Stimulated activated CD4-positive, alpha-beta T cell treated with anti-CD3 and anti-CD28 coated beads, Interleukin-4, amount 100 ng/mL, for 48 hours (primary cell): ENCODE data around the gene RNF187.
"Not testable (repeated sequence)": the region's sequence is repeated elsewhere in the genome, so short reads cannot be mapped to it uniquely, and the experiment has no call there.

Experiments used
- DNase-seq, 2 donors: peaks; one replicate each; pipeline ENCODE4 v3.0.0-alpha.2; 2020; ENCODE audit warnings: low read depth in 2 of 2

The RNF187 gene

DNA sequence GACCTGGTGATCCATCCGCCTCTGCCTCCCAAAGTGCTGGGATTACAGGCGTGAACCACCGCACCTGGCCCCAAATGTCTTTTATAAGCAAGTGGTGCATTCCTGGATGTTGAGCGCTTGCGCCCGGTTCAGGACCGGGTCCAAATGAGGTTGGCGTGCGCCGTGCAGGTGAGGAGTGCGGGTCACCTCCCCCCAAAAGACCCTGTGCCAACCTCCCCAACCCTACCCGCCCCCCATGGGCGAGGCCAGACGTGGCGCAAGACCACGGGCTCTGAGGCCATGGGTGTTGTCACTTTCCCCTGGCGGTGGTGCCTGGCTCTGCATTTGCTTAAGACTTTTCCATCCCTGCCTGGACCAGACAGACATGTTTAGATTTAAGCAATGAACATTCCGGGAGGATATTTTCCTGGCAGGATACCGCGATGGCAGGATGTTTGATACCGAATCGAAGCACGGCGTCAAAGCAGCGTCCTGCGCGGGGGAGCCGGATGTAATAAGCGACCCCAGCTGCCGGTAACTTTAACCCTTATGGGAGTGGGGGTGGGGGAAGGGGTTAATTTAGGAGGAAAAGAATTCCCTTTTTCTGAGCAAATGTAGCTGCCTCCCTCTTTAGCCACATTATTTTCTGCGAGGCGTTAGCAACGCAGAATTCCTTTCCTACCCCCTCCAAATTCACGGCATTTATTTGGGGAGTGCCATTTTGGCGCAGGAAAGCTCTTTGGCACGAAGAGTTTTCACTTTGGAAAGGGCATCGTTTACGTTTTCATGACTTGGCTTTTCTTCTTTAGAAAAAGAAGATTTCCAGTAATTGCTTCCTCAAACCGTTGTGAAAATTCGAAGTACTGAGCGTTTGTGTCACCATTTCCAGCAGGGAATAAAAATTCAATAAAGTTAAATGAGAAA is 27.8 kb upstream of the RNF187 start:
- DNase-seq = peak; percentile 48 to 52

DNA sequence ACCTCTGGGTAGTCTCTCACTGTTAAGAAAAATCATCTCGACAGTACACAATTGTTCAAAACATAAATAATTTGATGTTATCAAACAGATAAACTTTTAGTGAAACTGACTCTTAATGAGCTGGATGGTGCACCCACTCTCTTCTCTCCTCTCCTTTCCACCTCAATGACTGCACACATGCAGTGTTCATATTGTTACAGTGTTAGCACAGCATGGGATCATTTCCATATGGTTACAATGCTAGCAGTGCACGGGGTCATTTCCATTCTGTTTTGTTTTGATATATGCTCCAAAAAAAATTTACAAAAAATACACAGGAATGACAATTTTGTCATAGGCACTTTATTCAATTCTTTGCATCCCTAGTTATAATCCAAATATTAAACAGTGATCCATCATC is 26.4 kb upstream of the RNF187 start:
- no peak for DNase-seq

DNA sequence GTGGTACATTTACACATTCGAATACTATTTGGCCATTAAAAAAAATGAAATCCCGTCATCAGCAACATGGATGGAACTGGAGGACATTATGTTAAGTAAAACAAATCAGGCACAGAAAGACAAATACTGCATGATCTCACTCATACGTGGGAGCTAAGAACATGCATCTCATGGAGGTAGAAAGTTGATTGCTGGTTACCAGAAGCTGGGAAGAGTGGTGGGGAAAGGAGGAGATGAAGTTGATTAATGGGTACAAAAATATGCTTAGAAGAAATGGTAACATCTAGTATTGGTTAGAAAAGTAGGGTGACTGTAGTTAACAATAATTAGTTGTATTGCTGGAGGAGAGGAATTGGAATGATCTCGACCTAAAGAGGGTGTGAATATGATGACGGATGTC is 24.6 kb upstream of the RNF187 start:
- DNase-seq = no peak

DNA sequence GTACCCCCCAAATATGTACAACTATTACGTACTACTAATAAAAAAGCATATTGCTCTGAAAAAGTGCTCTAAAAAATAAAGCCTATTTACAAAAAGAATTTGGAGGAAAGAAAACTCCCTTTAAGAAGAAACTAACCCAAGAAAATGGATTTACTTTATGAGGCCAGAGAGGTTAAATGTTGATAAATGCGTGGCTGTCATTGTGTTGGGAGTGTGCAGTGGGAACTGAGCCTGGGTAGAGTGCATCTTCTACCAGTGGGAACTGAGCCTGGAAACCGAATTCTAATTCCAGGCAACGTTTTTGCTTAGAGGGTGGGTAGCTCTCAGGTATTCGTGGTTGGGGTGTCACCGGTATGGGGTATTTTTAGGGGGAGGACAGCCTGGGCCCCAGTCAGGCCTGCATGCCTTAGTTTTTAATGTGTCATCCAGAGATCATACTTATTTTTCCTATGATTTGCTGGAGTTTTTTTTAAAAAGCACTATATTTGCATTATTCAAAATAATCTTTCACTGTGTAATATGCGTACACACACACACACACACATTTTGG is 24.1 kb upstream of the RNF187 start:
- no peak for DNase-seq

DNA sequence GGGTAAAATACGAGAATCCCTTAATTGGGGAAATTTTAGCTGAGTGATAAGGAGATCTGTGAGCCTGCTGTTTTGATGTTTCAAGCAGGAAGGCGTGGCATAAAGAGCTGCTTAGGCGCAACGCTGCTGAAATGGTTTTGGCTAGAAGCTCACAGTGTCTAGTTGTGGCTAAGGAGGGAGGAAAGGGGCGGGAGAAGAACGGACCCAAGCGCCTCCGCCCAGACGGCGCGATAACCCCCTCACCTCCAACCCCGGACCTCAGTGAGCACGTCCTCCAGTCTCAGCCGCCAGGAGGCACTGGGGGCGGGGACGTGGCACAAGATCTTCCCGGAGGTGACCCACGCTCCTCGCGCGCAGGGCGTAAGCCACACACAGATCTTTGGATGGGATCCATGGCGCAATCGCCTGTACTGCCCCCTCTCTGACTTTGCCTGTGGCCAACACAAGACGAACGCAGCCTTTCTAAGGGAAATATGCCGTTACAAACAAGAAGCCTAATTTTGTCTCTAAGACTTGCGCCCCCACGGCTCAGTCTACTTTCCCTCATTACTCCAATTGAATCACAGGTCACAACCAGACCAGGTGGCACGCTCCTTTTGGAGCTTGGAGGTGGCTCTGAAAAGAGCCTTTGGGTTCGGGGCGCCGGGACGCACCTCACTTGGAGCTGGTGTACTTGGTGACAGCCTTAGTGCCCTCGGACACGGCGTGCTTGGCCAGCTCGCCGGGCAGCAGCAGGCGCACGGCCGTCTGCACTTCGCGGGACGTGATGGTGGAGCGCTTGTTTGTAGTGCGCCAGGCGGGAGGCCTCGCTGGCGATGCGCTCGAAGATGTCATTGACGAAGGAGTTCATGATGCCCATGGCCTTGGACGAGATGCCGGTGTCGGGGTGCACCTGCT is 23.4 kb upstream of the RNF187 start:
- DNase-seq = peak; percentile 60 to 73

DNA sequence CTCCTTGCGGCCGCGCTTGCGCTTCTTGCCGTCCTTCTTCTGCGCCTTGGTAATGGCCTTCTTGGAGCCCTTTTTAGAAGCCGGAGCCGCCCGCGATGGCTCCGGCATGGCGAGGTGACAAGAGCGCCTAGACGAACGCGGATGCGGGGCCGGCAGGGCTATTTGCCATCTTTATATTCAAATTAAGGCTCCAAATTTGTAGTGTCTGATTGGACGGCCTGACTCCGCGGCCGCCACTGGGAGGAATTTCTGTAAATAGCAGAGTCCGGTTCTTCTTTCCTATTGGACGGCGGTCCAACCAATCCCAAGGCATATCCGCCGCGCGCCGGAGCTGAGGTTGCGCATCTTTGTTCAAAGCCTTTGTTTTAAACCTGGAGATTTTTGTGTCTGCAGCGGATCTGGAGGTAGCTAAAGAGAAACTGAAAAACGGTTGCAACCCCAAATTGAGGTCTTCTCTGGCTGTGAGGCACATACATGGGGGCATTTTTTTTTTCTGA is 22.6 kb upstream of the RNF187 start:
- DNase-seq = peak; percentile 77 to 82

DNA sequence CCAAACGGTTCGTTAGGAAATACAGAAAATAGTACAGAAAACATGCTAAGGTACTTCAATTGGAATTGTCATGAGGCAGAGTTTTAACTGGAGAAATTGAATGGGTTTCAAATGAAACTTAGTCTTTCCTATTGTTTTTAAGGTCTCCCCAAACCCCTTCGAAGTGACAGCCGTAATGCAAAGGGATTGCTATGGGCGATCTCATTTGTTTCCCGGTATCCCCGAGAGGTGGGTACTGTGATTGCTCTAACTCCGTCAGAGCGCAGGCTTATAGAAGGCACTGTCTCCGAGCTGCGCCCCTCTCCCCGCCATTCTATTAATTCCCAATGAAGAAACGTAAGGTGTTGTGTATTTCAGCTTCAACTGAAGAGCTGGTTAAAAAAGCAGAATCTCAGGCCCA is 22.0 kb upstream of the RNF187 start:
- no peak for DNase-seq

DNA sequence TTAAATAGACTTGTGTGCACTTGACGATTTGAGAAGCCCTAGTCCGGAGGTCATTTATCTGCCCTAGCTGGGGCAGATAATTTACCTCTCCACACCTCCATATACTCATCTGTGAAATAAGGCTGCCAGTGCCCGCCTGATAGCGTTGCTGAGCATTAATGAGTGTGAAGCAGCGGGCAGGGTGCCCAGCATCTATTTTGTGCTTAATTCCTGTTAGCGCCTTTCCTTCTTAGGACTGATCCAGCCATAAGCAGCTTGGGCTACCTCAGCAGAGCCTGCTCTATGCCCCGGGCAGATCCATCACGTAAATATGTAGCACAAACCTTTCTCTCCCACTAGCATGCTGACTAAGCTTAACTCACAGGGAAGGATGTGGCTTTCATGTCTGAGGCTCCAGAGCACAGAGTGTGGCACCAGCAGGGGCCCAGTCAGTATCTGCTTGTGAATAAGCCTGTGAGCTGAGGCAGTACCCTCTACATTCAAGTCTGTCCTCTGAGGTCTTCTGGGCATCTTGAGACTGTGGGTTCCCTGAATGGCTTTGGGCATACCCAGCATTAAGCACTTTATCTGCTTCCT is 21.5 kb upstream of the RNF187 start:
- no peak for DNase-seq

DNA sequence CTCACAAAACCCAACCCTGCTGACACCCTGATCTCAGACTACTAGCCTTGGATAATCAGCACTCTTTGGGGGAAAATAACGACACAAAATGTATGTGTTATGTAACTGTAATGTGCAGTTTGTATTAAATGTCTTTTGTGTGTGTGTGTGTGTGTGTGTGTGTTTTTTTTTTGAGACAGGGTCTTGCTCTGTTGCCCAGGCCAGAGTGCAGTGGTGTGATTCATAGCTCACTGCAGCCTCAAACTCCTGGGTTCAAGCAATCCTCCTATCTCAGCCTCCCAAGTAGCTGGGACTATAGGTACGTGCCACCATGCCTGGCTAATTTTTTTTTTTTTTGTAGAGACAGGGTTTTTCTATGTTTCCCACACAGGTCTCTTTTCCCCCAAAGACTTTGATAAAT is 19.0 kb upstream of the RNF187 start:
- DNase-seq = not testable (repeated sequence)

DNA sequence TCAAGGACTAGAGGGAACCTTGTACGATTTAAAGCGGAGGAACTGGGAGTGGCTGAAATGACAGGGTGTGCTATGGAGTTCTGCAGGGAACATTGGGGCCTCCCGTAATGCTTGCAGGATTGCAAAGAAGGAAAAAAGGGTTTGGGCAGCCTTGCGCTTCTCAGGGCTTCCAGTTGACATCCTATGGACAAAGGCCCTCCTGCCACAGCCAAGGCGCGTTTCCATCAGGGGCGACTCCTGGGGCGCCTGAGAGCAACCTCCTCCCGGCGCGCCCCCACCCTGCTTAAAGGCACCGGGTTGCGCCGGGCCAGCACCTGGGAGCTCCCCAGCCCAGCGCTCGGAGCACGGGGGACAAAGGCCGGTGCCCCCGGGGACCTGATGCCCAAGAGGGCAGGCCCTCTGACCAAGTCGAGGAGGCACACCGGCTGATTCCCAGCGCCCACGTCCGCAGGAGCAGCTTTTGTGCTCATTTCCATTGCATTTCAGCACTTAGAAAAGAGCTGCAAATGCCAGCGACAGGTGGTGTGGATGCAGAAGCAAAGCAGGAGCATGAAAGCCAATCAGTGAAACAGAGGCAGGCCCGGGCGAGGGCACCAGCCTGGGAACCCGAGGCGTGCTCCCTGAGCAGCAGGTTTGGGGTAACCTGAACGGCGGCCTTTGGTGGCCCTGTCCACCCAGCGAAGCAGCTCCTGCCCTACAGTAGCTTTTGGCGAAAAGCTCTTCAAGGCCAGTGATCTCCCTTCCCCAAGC is 17.6 kb upstream of the RNF187 start:
- DNase-seq = no peak

DNA sequence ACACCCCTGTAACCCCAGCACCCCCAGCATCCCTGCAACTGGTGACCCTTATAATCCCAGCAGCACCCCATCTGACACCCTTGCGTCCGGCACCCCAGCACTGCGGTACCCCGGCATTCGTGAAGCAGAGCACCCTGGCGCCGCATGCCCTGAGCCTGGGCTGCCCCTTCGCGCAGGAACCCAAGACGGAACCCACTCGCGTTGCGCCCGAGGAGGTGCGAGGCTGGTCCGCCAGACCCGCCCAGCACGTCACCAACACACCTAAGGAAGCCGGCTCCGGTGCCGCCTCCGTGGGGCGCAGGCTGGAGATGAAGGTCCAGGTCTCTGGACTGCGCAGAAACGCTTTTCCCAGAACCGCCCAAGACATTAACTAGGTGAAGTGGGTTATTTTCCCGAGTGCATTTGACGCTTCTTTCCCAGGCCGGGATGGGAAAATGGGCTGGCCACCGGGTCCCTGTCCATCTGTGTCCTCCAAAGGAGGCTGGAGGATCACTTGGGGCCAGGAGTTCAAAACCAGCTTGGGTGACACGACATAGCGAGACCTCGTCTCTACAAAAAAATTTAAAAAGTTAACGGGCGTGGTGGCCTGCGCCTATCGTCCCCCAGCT is 15.9 kb upstream of the RNF187 start:
- DNase-seq = no peak

DNA sequence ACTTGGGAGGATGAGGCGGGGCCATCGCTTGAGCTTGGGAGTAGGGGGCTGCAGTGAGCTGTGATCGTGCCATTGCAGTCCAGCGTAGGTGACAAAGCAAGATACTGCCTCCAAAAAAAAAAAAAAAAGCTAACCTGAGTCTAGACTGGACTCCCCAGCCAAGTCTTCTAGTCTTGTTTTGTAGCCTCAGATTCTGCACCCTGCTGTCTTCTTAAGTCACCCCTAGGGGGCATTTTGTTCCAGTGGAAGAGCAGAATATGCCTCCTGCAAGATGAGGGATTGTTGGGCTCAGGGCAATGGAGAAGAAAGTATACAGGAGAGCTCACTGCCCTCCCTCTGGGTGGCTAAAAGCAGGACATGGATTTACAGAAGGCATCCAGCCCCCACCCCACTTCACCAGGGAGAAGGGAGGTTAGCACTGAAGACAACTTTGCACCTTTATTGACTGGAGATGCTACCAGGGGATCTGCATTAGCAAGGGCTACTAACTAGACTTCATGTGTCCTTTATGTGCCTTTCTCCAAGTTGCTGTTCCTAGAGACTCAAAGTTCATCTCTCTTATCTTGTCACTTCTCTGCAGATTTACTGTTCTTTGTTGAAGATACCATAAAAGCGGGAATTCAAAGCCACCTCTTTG is 15.3 kb upstream of the RNF187 start:
- DNase-seq = no peak

DNA sequence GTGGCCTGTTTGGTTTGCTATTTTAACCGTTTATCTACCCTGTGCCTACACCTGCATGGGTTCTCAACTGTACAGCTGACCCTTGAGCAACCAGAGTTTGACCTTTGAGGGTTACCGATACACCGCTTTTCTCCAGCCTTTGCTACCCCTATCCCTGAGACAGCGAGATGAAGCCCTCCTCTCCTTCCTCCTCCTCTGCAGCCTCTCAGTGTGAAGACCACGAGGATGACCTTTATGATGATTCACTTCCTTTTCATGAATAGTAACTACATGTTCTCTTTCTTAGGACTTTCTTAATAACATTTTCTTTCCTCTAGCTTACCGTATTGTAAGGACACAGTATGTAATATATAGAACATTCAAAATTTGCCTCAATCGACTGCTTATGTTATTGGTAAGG is 14.5 kb upstream of the RNF187 start:
- no peak for DNase-seq

DNA sequence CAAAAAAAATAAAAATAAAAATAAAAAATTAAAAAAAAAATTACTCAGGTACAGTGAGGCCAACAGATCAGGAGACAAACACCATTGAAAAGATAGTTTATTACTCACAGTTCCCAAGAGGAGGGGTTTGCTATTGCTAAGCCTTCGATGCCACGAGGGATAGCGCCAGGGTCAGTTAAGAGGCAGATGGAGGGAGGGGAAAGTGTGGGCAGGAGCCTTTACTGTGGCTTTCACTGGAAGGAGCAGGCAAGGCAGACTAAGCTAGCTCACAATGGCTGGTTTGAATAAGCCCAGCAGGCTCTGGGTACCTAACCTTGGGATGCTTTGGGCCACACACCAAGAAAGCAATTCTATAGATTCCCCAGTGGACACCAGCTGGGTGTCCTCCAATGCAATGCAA is 12.7 kb upstream of the RNF187 start:
- no peak for DNase-seq

DNA sequence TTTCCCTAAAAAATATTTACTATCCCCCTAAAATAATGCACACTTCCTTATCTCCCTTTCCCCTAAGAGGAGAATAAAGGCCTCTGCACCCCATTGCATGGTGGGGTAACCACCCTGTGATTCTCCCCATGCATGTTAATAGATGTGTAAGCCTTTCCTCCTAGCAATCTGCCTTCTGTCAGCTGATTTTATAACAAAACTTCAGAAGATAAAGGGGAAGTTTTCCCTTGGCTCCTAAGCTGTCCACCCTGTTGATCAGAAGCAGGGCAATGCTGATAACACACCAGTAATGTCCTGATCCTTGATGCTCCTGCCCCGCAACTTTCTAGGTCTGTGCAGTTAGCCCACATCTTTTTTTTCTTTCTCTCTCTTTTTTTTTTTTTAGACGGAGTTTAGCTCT is 11.4 kb upstream of the RNF187 start:
- no peak for DNase-seq

DNA sequence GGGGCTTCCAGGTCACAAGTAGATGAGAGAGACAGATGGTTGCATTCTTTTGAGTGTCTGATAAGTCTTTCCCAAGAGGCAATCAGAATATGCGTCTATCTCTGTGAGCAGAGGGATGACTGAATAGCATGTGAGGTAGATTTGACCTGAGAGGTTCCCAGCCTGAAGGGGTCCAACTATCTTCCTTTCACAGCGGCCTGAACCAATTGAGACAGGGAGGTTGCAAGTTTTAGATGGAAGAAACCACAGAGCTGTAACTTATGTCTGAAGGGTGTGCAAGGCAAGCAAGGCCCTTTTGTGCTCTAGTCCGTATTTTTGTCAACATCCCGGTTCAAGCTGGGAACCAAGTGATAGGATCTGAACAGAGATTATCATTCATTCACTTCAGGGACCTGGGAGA is 9.9 kb upstream of the RNF187 start:
- DNase-seq = no peak

DNA sequence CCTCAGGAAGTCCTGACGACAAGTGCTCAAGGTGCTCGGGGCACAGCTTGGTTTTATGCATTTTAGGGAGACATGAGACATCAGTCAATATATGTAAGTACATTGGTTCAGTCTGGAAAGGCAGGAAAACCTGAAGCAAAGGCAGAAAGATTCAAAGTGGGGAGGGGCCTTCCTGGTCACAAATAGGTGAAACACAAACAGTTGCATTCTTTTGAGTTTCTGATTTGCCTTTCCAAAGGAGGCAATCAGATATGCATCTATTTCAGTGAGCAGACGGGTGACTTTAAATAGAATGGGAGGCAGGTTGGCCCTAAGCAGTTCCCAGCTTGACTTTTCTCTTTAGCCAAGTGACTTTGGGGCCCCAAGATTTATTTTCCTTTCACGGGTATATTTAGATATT is 8.9 kb upstream of the RNF187 start:
- DNase-seq = no peak

DNA sequence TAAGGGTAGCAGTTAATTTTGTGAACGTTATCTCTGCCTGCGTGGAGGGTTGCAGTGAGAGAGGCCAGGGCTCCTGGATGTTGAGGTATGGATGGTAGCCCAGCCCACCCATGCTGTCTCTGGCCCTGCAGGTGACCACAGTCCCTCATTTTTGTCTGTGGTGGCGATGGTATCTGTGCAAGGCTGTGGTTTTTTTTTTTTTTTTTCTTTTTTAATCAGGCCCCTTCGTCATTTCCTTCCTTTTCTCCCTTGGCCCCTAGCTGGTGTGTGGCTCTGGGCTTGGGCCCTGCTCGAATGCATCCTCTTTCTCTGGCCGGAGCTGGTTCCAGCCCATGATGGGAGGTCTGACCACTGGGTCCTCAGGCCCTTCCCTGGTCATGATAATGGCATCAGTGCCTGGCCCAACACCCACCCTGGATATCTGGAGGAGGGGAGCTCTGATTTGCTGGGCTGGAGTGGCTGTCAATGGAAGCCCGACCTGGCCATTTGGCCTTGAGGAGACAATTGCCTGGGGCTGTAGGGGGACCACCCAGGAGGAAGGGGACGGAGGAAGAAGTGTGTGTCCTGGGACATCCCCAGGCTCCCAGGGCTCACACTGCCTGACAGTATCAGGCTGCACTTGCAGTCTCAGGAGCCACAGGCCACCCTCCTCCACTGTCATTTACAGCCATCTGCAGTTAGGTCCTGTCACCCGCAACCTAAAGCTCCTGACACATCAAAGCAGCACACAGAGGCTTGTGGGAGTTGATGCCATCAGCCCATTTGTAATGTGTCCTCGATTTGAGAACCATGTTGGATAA is 8.1 kb upstream of the RNF187 start:
- DNase-seq = no peak

DNA sequence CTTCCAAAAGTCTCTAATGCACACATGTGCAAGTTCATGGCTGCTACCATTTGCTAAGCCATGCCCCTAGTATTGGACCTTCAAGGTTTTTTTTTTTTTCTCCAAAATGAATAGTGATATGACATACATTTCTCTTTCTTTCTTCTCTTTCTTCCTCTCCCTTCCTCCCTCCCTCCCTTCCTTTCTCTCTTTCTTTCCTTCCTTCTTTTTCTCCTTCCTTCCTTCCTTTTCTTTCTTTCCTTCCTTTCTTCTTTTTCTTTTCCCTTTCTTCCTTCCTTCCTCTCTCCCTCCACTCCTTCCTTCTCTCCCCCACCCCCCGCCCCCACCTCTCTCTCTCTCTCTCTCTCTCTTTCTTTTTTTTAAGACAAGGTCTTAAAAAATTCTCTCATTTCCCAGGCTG is 3.4 kb upstream of the RNF187 start:
- no peak for DNase-seq
